Hepatocyte (in vitro differentiated cells): ENCODE data around the gene NPAS3. TPM values are rescaled to one million over a fixed set of nuclear protein-coding genes. Genes with fewer than 3 reads are reported as not detected.

Experiments
- DNase-seq: peaks from one replicate; pipeline ENCODE4 v3.0.0-alpha.2; 2016; ENCODE audit warnings: low spot score
- H2AFZ ChIP-seq: fragments of 200-600 bp; sonication (generic); 2 replicates; pipeline ENCODE4 v1.6.0; 2016; ENCODE audit warnings: antibody characterized with exemption, mild to moderate bottlenecking
- H3K27ac ChIP-seq: fragments of 200-600 bp; sonication (generic); 2 replicates; pipeline ENCODE4 v1.5.1; 2016; ENCODE audit warnings: mild to moderate bottlenecking
- H3K27me3 ChIP-seq: fragments of 200-600 bp; sonication (generic); 2 replicates; pipeline ENCODE4 v1.6.1; 2016
- H3K36me3 ChIP-seq: fragments of 200-600 bp; sonication (generic); replicated peaks from 2 replicates; pipeline ENCODE4 v1.5.1; 2016; ENCODE audit warnings: low read depth; ENCODE audit not compliant: insufficient read depth
- H3K4me1 ChIP-seq: fragments of 200-600 bp; sonication (generic); 2 replicates; pipeline ENCODE4 v1.5.1; 2016; ENCODE audit warnings: mild to moderate bottlenecking, moderate library complexity; ENCODE audit not compliant: insufficient read depth
- H3K4me2 ChIP-seq: fragments of 200-600 bp; sonication (generic); 2 replicates; pipeline ENCODE4 v1.6.0; 2016
- H3K4me3 ChIP-seq: fragments of 200-600 bp; sonication (generic); 2 replicates; pipeline ENCODE4 v1.5.1; 2016; ENCODE audit warnings: mild to moderate bottlenecking
- H3K79me2 ChIP-seq: fragments of 200-600 bp; sonication (generic); 2 replicates; pipeline ENCODE4 v1.6.0; 2017; ENCODE audit warnings: mild to moderate bottlenecking
- H3K9me2 ChIP-seq: fragments of 200-600 bp; sonication (generic); replicated peaks from 2 replicates; pipeline ENCODE4 v1.6.0; 2017; ENCODE audit warnings: mild to moderate bottlenecking; ENCODE audit not compliant: insufficient read depth
- H3K9me3 ChIP-seq: fragments of 200-600 bp; sonication (generic); 2 replicates; pipeline ENCODE4 v1.5.1; 2016; ENCODE audit warnings: low read depth, mild to moderate bottlenecking
- H4K20me1 ChIP-seq: fragments of 200-600 bp; sonication (generic); 2 replicates; pipeline ENCODE4 v1.6.0; 2016; ENCODE audit warnings: mild to moderate bottlenecking; ENCODE audit not compliant: insufficient read depth, poor library complexity, severe bottlenecking
- EZH2 ChIP-seq: fragments of 200-600 bp; sonication (generic); IDR thresholded peaks from 2 replicates; pipeline ENCODE4 v1.6.1; 2016; ENCODE audit warnings: antibody characterized with exemption, mild to moderate bottlenecking, borderline replicate concordance
- EZH2phosphoT487 ChIP-seq: fragments of 200-600 bp; sonication (generic); IDR thresholded peaks from one replicate; pipeline ENCODE4 v1.6.1; 2018; ENCODE audit warnings: antibody characterized with exemption, mild to moderate bottlenecking, low read depth, moderate library complexity; ENCODE audit not compliant: unreplicated experiment, severe bottlenecking
- WGBS: methylation state at CpG from one replicate; pipeline ENCODE4 v1.1.6; 2016; ENCODE audit warnings: low lambda C conversion rate; ENCODE audit errors: missing lambda C conversion rate; 5-methylcytosine and 5-hydroxymethylcytosine counted together
- polyA plus RNA-seq: library from polyadenylated mRNA; unstranded; fragments of >200 nt; fragmentation: Nextera tagmentation; extraction: Ambion mirVana; gene quantifications from 2 replicates; pipeline ENCODE4 v1.2.1, GENCODE V29; 2016
- total RNA-seq: library from RNA; depleted of rRNA; stranded (reverse); fragments of >200 nt; gene quantifications from 2 replicates; pipeline ENCODE4 v1.2.3, GENCODE V29; 2014
- TF ChIP-seq, protein P1 (sequence below): fragments of 200-600 bp; sonication (generic); IDR thresholded peaks from 2 replicates; pipeline ENCODE4 v1.5.1; 2016; ENCODE audit warnings: antibody characterized with exemption, mild to moderate bottlenecking; ENCODE audit not compliant: poor library complexity

The NPAS3 gene
- total and polyA plus RNA-seq, 2 experiments from 2014 or later = 0.11 to 1.1 TPM

DNA sequence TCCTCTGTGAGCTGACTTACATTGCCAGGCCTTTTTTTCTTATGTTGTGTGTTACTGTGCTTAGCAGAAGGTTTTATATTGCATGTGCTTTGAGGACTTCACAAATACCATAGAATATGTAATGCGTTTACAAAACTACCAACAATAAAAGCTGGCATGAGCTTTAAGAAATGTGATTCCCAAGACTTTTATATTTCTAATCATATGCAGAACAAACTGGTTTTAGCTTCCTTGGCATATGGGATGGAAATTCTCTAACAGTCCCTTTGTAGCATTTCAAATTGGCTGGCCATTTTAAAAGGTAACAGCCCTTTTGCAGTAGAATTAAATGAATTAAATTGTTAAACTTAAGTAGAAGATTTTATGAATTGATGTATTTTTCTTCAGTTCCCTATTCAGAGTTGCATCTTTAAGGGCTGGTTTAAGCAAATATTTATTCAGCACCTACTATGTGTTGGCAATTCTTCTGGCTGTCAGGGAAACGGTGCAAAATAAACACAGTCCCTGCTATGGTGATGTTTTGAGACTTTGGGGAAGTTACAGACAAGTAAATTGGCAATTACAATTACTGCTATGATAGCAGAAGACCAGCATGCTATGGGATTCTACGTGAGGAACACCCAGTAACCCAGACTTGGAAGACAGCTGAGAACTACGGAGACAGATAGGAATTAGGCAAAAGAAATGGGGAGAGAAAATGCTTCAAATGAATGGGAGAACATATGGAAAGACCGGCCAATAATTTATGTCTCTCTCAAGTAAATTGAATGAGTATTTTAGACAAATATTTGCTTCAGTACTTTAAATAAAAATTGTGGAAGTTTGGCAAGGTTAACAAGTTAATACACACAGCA, 565.8 kb downstream of the NPAS3 start:
- H3K9me3 ChIP-seq = no peaks in the 10 kb centered on the region
- H2AFZ ChIP-seq = no peak overlapping the region
- H4K20me1 ChIP-seq = no peaks in the 10 kb centered on the region
- no peak overlapping the region for H3K4me3 ChIP-seq
- no peaks in the 10 kb centered on the region for H3K79me2 ChIP-seq
- TF ChIP-seq EZH2phosphoT487 (no peak), EZH2 (no peak)
- TF ChIP-seq, protein P1, sequence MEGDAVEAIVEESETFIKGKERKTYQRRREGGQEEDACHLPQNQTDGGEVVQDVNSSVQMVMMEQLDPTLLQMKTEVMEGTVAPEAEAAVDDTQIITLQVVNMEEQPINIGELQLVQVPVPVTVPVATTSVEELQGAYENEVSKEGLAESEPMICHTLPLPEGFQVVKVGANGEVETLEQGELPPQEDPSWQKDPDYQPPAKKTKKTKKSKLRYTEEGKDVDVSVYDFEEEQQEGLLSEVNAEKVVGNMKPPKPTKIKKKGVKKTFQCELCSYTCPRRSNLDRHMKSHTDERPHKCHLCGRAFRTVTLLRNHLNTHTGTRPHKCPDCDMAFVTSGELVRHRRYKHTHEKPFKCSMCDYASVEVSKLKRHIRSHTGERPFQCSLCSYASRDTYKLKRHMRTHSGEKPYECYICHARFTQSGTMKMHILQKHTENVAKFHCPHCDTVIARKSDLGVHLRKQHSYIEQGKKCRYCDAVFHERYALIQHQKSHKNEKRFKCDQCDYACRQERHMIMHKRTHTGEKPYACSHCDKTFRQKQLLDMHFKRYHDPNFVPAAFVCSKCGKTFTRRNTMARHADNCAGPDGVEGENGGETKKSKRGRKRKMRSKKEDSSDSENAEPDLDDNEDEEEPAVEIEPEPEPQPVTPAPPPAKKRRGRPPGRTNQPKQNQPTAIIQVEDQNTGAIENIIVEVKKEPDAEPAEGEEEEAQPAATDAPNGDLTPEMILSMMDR = no peak
- 82% methylated on average over 5 of the region's 5 CpGs for WGBS
- H3K27ac ChIP-seq = no peak overlapping the region
- DNase-seq = no peak
- no peaks in the 10 kb centered on the region for H3K4me1 ChIP-seq
- H3K36me3 ChIP-seq = no peaks in the 10 kb centered on the region
- H3K9me2 ChIP-seq = no peaks in the 10 kb centered on the region
- H3K4me2 ChIP-seq = no peak overlapping the region
- no peaks in the 10 kb centered on the region for H3K27me3 ChIP-seq

DNA sequence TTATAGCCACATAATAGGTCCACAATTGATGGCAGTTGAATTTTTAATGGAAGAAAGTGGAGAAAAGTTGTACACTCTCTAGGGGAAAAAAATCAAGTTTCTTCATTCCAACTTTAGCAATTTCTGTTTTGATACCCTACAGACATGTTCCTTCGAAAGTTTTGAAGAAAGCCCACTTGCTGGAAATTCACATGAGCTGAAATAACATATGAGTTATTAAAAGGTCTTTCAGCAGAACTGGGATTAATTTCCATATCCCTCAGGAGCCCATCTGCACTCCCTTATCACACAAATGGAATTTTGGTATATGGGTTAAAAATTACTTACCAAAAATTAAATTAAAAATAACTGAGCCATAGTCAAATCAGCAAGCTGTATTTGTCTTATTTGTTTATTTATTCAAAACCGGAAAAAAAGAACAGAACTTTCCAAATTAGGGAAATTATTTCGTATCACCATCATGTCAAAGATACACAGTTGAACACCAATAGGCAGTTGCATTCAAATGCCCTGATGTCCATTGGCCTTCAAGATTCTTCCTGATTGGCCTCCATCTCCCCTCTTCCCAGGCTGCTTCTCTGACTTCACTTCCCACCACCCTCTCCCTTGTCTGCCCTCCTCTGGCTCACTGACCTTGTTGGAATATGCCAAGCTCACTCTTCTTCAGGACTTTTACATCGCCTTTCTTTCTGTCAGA, 566.7 kb downstream of the NPAS3 start:
- TF ChIP-seq, protein P1 = no peak
- no peak for TF ChIP-seq EZH2
- no peak for TF ChIP-seq EZH2phosphoT487
- Histone ChIP-seq H3K4me2 (no peak overlapping the region), H3K4me1 (no peaks in the 10 kb centered on the region), H3K9me2 (no peaks in the 10 kb centered on the region), H3K27me3 (no peaks in the 10 kb centered on the region), H3K79me2 (no peaks in the 10 kb centered on the region), H3K4me3 (no peak overlapping the region), H4K20me1 (no peaks in the 10 kb centered on the region), H3K36me3 (no peaks in the 10 kb centered on the region), H3K9me3 (no peaks in the 10 kb centered on the region), H2AFZ (no peak overlapping the region), H3K27ac (no peak overlapping the region)
- DNase-seq = no peak
- 95% methylated on average over 4 of the region's 4 CpGs for WGBS

DNA sequence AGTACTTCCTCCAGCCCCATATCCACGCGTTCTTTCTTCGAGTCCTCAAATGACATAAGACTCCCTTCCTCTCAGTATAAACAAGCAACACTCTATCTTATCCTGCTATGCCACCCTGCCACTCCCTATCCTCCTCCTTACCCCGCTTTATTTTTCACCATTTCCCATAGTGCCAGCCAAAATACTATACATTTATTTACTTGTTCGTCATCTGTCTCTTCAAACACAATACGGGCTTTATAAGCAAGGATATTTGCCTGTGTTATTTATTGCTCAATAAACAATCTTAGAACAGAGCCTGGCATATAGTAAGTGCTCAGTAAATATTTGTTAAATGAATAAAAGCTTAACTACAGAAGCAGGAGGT, 567.3 kb downstream of the NPAS3 start:
- TF ChIP-seq EZH2phosphoT487 = no peak
- TF ChIP-seq, protein P1 = no peak
- no peak for TF ChIP-seq EZH2
- Histone ChIP-seq H3K79me2 (no peaks in the 10 kb centered on the region), H3K27me3 (no peaks in the 10 kb centered on the region), H3K9me2 (no peaks in the 10 kb centered on the region), H3K4me2 (no peak overlapping the region), H3K4me3 (no peak overlapping the region), H3K36me3 (no peaks in the 10 kb centered on the region), H3K4me1 (no peaks in the 10 kb centered on the region), H3K27ac (no peak overlapping the region), H4K20me1 (no peaks in the 10 kb centered on the region), H3K9me3 (no peaks in the 10 kb centered on the region), H2AFZ (no peak overlapping the region)
- WGBS = 87% methylated on average over 6 of the region's 6 CpGs
- no peak for DNase-seq
